Stimulated activated naive CD8-positive, alpha-beta T cell treated with anti-CD3 and anti-CD28 coated beads, Interleukin-15, Interleukin-2, amounts not matched to agents 100 U/mL and 50 U/mL, for 24 hours (primary cell): ENCODE results near the gene PRAC2.

ENCODE experiments used
- ATAC-seq: fragments of 150-1000 bp; cut with Tn5 transposase; one replicate; pipeline ENCODE4 v1.10.0; 2021
- DNase-seq: peaks from one replicate; pipeline ENCODE4 v3.0.0; 2021

The PRAC2 gene

GRCh38 chr17:48755356-48755755 is 32.4 kb downstream of the PRAC2 start:
- ATAC-seq = no peak
- DNase-seq = no peak

DNA sequence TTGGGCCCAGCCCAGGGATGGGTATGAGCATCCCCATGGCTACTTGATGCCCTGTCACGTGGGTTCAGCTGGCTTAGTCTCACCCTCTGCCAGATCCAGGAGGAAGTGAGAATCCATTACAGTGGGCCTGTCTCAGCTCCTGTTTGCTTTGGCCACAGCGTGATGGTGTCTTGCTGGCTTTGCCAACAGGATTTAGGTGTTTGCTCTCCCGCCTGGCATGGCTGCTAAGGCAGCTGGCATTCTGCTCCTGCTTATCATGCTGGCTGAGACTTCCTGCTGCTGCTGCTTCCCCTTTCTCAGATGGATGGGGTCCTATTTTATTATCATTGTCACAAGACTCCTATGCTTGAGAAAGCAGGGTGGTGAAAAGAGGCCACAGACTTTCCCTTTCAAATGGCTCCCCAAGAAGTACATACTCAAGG is 33.9 kb downstream of the PRAC2 start:
- no peak for ATAC-seq

DNA sequence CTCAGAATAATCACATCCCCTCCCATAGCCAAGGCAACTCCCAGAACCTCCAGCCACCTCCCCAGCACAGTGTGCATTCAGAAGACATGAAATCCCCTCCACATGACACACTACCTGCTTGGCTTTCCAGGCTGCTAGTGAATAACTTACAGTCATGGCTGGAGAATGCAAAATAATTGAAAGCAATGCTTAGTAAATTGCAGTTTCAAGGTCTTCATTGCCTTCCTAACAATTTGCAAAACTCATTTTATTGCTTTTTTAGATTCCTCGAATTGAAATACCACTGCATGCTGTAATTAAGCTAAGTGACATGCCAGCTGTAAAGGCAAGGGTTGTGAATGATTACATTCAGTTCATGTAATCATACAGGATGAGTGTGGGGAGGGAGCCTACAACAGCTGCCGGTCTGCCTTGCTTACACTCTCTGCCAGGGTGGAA is 34.6 kb downstream of the PRAC2 start:
- ATAC-seq = no peak
- DNase-seq = no peak

More for the DNA sequence above, 33.9 kb downstream of the PRAC2 start:
- no peak for DNase-seq

GRCh38 chr17:48759288-48759687 is 36.3 kb downstream of the PRAC2 start:
- no peak for ATAC-seq

DNA sequence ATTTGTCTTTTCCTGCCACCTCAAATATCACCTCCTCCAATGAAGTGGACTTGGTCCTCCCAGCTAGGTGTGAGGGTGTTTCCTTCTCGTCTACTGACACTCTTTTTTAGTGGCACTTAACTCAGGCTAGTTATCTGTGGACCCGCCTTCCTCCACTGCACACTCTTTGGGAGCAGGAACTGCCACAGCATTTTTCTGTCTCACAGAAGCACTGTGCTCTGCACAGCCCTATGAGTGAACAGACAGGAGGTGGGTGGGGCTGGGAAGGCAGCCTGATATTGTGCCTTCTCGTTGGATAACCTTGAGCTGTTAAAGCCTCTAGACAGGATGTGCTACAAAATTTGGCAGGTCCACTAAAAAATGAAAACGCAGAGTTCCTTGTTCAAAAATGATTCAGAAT is 37.4 kb downstream of the PRAC2 start:
- DNase-seq (no peak), ATAC-seq (no peak)

More at GRCh38 chr17:48759288-48759687, 36.3 kb downstream of the PRAC2 start:
- DNase-seq = no peak

- DNase-seq (no peak), ATAC-seq (no peak)
These were observed 38.1 kb downstream of the PRAC2 start for GRCh38 chr17:48761114-48761513.

DNA sequence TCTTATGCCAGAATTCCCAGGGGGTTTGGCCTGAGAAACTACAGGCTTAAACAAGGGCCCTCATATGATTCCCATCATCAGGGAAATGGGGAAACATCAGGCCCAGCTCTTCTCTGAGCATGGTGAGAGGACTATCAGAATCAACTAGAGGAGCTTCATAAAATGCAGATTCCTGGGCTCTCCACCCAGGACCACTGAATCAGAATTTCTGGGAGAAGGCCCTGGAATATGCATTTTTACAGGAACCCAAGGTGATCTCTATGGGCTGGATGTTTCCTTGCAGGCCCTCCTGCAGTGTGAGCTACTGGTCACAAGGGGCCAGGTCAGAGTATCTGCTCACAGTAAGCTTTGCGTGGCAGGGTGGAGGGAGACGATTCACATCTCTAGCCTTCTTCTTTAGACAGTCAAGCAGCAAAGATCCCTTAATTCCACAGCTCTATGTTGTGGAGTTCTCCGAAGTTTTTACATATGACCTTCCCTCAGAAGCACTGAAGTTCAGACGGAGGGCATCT is 44.3 kb downstream of the PRAC2 start:
- DNase-seq (no peak), ATAC-seq (no peak)

GRCh38 chr17:48769009-48769675 is 46.2 kb downstream of the PRAC2 start:
- no peak for ATAC-seq

DNA sequence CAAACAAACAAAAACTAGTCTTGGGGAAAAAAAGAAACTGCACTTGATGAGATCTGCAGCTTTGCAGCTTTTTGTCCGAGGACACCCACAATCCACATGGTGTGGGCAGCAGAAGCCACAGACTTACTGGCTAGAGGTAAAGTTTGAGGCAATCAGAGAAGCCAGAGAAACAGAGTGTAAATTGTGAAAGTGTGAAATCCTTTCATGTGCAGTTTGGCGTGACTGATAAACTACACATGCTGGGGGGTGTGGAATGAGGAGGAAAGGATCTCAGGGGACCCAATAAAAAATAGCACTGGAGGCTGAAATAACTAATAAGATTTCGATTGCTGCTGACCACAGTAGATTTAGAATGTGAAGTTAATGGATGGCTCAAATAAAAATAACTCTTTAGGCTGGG is 48.0 kb downstream of the PRAC2 start:
- ATAC-seq (no peak), DNase-seq (no peak)

More at GRCh38 chr17:48769009-48769675, 46.2 kb downstream of the PRAC2 start:
- DNase-seq = no peak

DNA sequence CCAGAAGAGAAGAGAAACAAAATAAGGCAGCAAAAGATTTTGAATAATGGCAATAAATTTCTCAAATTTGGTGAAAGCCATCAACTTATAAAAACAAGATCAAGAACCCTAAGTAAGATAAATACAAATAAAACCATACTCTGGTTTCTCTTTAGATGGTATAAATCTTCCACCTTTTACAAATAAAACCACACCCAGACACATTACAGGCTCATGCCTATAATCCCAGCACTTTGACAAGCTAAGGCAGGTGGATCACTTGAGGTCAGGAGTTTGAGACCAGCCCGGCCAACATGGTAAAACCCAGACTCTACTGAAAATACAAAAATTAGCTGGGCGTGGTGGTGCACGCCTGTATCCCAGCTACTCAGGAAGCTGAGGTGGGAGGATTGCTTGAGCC is 50.3 kb downstream of the PRAC2 start:
- ATAC-seq (no peak), DNase-seq (no peak)
